HepG2 (cell line): ENCODE measurements around the gene KLF5. TPM values are rescaled to one million over a fixed set of nuclear protein-coding genes. Genes with fewer than 3 reads are reported as not detected.

ENCODE experiments used
- AGO2 ChIP-seq: fragments of 200-400 bp; formaldehyde crosslinking; optimal IDR thresholded peaks from 2 replicates; pipeline ENCODE3; 2017; ENCODE audit warnings: mild to moderate bottlenecking, low read depth, low read length, moderate library complexity
- CREB1 ChIP-seq, 2 experiments: fragments of 450-650 bp in 1 of 2; IDR thresholded peaks; 2 replicates each; pipeline ENCODE4 v1.6.1; 2016 to 2017; ENCODE audit warnings: control low read depth in 1 of 2, mild to moderate bottlenecking in 1 of 2, missing compliant biosample characterization in 1 of 2, missing genetic modification characterization in 1 of 2
- POLR2A ChIP-seq, 2 experiments: IDR thresholded peaks; 2 replicates each; pipeline ENCODE4 v1.6.1; 2011; ENCODE audit warnings: low read depth in 2 of 2, low read length in 2 of 2, mild to moderate bottlenecking in 1 of 2, moderate library complexity in 1 of 2; ENCODE audit not compliant: insufficient read depth in 1 of 2
- REPIN1 ChIP-seq: sonication (generic); formaldehyde crosslinking; IDR thresholded peaks from 2 replicates; pipeline ENCODE4 v1.8.0; 2022; ENCODE audit warnings: missing genetic modification reagents, low read depth, mild to moderate bottlenecking, borderline replicate concordance
- SIN3A ChIP-seq: IDR thresholded peaks from 2 replicates; pipeline ENCODE4 v1.6.1; 2011; ENCODE audit warnings: low read depth, mild to moderate bottlenecking, control low read depth, low read length, borderline replicate concordance
- SPEN ChIP-seq: sonication (generic); formaldehyde crosslinking; IDR thresholded peaks from 2 replicates; pipeline ENCODE4 v1.5.1; 2020; ENCODE audit warnings: low read depth, mild to moderate bottlenecking, missing genetic modification reagents
- TSC22D2 ChIP-seq: sonication (generic); formaldehyde crosslinking; IDR thresholded peaks from 2 replicates; pipeline ENCODE4 v1.5.1; 2020; ENCODE audit warnings: missing genetic modification reagents, mild to moderate bottlenecking, borderline replicate concordance
- ZBTB40 ChIP-seq, 2 experiments: fragments of 450-650 bp in 1 of 2; sonication (generic) in 1 of 2; formaldehyde crosslinking in 1 of 2; IDR thresholded peaks; 2 replicates each; pipeline versions ENCODE4 v1.6.1 to v1.8.0; 2016 to 2022; ENCODE audit warnings: antibody characterized with exemption in 1 of 2, mild to moderate bottlenecking in 1 of 2, missing genetic modification reagents in 1 of 2
- ZFP37 ChIP-seq: sonication (generic); formaldehyde crosslinking; IDR thresholded peaks from 2 replicates; pipeline ENCODE4 v1.4.0; 2020; ENCODE audit warnings: missing genetic modification reagents, borderline replicate concordance
- ZNF274 ChIP-seq: sonication (generic); formaldehyde crosslinking; IDR thresholded peaks from 2 replicates; pipeline ENCODE4 v1.5.1; 2020; ENCODE audit warnings: mild to moderate bottlenecking, missing genetic modification reagents
- ZNF619 ChIP-seq: sonication (generic); formaldehyde crosslinking; IDR thresholded peaks from 2 replicates; pipeline ENCODE4 v1.4.0; 2020; ENCODE audit warnings: mild to moderate bottlenecking, missing genetic modification reagents
- ZNF672 ChIP-seq: sonication (generic); formaldehyde crosslinking; IDR thresholded peaks from 2 replicates; pipeline ENCODE4 v1.8.1; 2022; ENCODE audit warnings: missing genetic modification reagents
- ZNF746 ChIP-seq: sonication (generic); formaldehyde crosslinking; IDR thresholded peaks from 2 replicates; pipeline ENCODE4 v1.8.0; 2022; ENCODE audit warnings: mild to moderate bottlenecking, missing genetic modification reagents
- polyA plus RNA-seq, 8 experiments: library from polyadenylated mRNA; depleted of rRNA in 3 of 8; stranded (reverse) in 7 of 8; unstranded in 1 of 8; fragments of >200 nt; fragmentation: Illumina TruSeq in 4 of 8; extraction: Trizol in 4 of 8; gene quantifications; 2 replicates each; pipeline versions ENCODE4 v1.2.1 to v1.2.3, GENCODE V29; 2011 to 2016; ENCODE audit warnings: low read depth in 4 of 8, missing spikeins in 1 of 8, mixed read lengths in 1 of 8; ENCODE audit not compliant: insufficient read depth in 1 of 8
- total RNA-seq, 5 experiments: library from RNA; depleted of rRNA; stranded (reverse); fragments of >200 nt; fragmentation: Illumina TruSeq; extraction: Trizol; gene quantifications; 2 replicates each; pipeline ENCODE4 v1.2.3, GENCODE V29; 2016; ENCODE audit warnings: low read depth in 1 of 5
- TF ChIP-seq, protein P1 (sequence below): sonication (generic); formaldehyde crosslinking; IDR thresholded peaks from 2 replicates; pipeline ENCODE4 v1.4.0; 2020; ENCODE audit warnings: missing genetic modification reagents

Gene KLF5
- total and polyA plus RNA-seq, 2 of the 13 experiments (the other 11 are each of a cell fraction or from before 2014, with no cell fraction given), result 1.7 to 9.2 TPM

GRCh38 chr13:73058736-73059459 lies at the start of gene KLF5 (continued):
- TF ChIP-seq, protein P1, sequence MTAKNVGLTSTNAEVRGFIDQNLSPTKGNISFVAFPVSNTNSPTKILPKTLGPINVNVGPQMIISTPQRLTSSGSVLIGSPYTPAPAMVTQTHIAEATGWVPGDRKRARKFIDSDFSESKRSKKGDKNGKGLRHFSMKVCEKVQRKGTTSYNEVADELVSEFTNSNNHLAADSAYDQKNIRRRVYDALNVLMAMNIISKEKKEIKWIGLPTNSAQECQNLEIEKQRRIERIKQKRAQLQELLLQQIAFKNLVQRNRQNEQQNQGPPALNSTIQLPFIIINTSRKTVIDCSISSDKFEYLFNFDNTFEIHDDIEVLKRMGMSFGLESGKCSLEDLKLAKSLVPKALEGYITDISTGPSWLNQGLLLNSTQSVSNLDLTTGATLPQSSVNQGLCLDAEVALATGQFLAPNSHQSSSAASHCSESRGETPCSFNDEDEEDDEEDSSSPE (CRISPR knock-in tag), result peak; percentile 74; the same call in 1 of the 2 replicates
- TF ChIP-seq POLR2A (IDR thresholded peaks at IDR 0.05; ENCODE audit: insufficient read depth in 1 of 2, low read depth in 2 of 2, low read length in 2 of 2) (peak; percentile 43 to 69; a peak in 3 of 4 replicates), REPIN1 (CRISPR knock-in tag) (peak; percentile 31; the same call in 1 of the 2 replicates), AGO2 (peak; percentile 49), ZFP37 (CRISPR knock-in tag) (peak; percentile 94), CREB1 (IDR thresholded peaks at IDR 0.05) (peak; percentile 43), CREB1 (CRISPR knock-in tag; IDR thresholded peaks at IDR 0.05) (no peak), TSC22D2 (CRISPR knock-in tag) (no peak), SIN3A (0 out of 2 replicates have a peak, but pooled peaks have one; percentile 37), ZNF274 (CRISPR knock-in tag) (0 out of 2 replicates have a peak, but pooled peaks have one; percentile 46), ZNF619 (CRISPR knock-in tag) (no peak), ZNF672 (CRISPR knock-in tag) (no peak), ZBTB40 (IDR thresholded peaks at IDR 0.05) (no peak), ZBTB40 (CRISPR knock-in tag; IDR thresholded peaks at IDR 0.05) (no peak), SPEN (CRISPR knock-in tag) (peak; percentile 34), ZNF746 (CRISPR knock-in tag) (0 out of 2 replicates have a peak, but pooled peaks have one; percentile 30)
